ENCODE measurements around the gene DOK1.
A peak's percentile ranks its signal among the peaks of the same experiment; 100 is the strongest.

DOK1 gene

GRCh38 chr2:74567881-74568280 is 13.4 kb downstream of the DOK1 start:
- Histone ChIP-seq H3K4ac (ENCODE audit: low read depth, low read length) (no peak overlapping the region), H3K79me2 (ENCODE audit: control insufficient read depth, insufficient read depth, low read length, poor library complexity) (no peaks in the 10 kb centered on the region), H3K4me3 (ENCODE audit: low read depth, low read length) (no peak overlapping the region), H2BK12ac (ENCODE audit: low read length) (no peak overlapping the region), H3K23ac (ENCODE audit: low read length) (no peak overlapping the region), H3K18ac (ENCODE audit: low read length) (no peak overlapping the region), H3K27ac (ENCODE audit: low read depth, low read length) (no peak overlapping the region), H4K8ac (ENCODE audit: low read depth, low read length) (no peak overlapping the region), H2BK5ac (ENCODE audit: low read depth, low read length, poor library complexity) (no peak overlapping the region), H3K9ac (ENCODE audit: low read length) (no peak overlapping the region), H4K12ac (ENCODE audit: low read depth, low read length) (no peak overlapping the region), H3K36me3 (ENCODE audit: control insufficient read depth in 1 of 2, insufficient read depth in 2 of 2, low read length in 2 of 2) (no peaks in the 10 kb centered on the region), H3K14ac (ENCODE audit: low read length) (no peak overlapping the region), H2AFZ (ENCODE audit: insufficient read depth, low read length, poor library complexity) (no peak overlapping the region), H3K27me3 (ENCODE audit: insufficient read depth, low read length) (no peaks in the 10 kb centered on the region), H3K4me2 (ENCODE audit: low read length) (no peak overlapping the region), H2BK120ac (ENCODE audit: insufficient read depth, low read length, poor library complexity) (no peak overlapping the region), H2AK5ac (ENCODE audit: low read length) (no peak overlapping the region), H3K79me1 (ENCODE audit: low read length) (no peaks in the 10 kb centered on the region), H3K4me1 (ENCODE audit: control insufficient read depth in 1 of 2, insufficient read depth in 2 of 2, low read length in 2 of 2) (no peaks in the 10 kb centered on the region), H3K9me3 (ENCODE audit: insufficient read depth, low read depth, low read length) (no peaks in the 10 kb centered on the region), H4K91ac (ENCODE audit: low read depth, low read length) (no peak overlapping the region)
- DNase-seq, result peak in 1 of 2 donors; percentile 83
- WGBS (ENCODE audit: extremely low coverage, insufficient coverage, insufficient read length), result no CpG with 5 or more reads among the region's 5 CpGs

GRCh38 chr2:74569686-74570085 is 15.2 kb downstream of the DOK1 start:
- Histone ChIP-seq H3K79me2 (ENCODE audit: control insufficient read depth, insufficient read depth, low read length, poor library complexity) (no peaks in the 10 kb centered on the region), H4K8ac (ENCODE audit: low read depth, low read length) (no peak overlapping the region), H3K9me3 (ENCODE audit: insufficient read depth, low read depth, low read length) (no peaks in the 10 kb centered on the region), H3K4me3 (ENCODE audit: low read depth, low read length) (no peak overlapping the region), H3K23ac (ENCODE audit: low read length) (no peak overlapping the region), H3K79me1 (ENCODE audit: low read length) (no peaks in the 10 kb centered on the region), H2BK12ac (ENCODE audit: low read length) (no peak overlapping the region), H2AFZ (ENCODE audit: insufficient read depth, low read length, poor library complexity) (no peak overlapping the region), H2AK5ac (ENCODE audit: low read length) (no peak overlapping the region), H3K14ac (ENCODE audit: low read length) (no peak overlapping the region), H3K4me2 (ENCODE audit: low read length) (no peak overlapping the region), H3K27ac (ENCODE audit: low read depth, low read length) (no peak overlapping the region), H2BK5ac (ENCODE audit: low read depth, low read length, poor library complexity) (no peak overlapping the region), H3K4me1 (ENCODE audit: control insufficient read depth in 1 of 2, insufficient read depth in 2 of 2, low read length in 2 of 2) (no peaks in the 10 kb centered on the region), H4K91ac (ENCODE audit: low read depth, low read length) (no peak overlapping the region), H3K36me3 (ENCODE audit: control insufficient read depth in 1 of 2, insufficient read depth in 2 of 2, low read length in 2 of 2) (no peaks in the 10 kb centered on the region), H3K4ac (ENCODE audit: low read depth, low read length) (no peak overlapping the region), H3K27me3 (ENCODE audit: insufficient read depth, low read length) (no peaks in the 10 kb centered on the region), H4K12ac (ENCODE audit: low read depth, low read length) (no peak overlapping the region), H3K9ac (ENCODE audit: low read length) (no peak overlapping the region), H3K18ac (ENCODE audit: low read length) (no peak overlapping the region), H2BK120ac (ENCODE audit: insufficient read depth, low read length, poor library complexity) (no peak overlapping the region)
- no CpG with 5 or more reads among the region's 1 CpG for WGBS (ENCODE audit: extremely low coverage, insufficient coverage, insufficient read length)
- DNase-seq, result no peak

DNA sequence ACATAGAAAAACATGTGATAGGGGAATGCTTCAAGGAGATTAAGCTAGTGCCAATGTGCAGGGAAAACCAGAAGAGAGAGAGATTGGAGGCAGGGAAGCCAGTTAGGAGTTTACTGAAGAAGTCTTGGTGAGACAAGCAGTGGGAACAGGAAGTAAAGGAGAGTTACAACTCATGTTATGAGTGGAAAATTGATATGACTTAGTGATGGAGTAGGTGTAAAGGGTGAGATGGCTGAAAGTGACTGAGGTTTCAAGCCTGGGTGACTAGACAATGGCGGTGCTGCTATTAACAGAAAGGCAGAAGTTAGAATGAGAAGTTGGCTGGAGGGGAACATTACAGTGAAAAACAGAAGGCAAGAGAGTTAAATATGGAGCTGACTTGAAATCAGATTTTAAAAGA is 16.5 kb downstream of the DOK1 start:
- H4K12ac ChIP-seq (ENCODE audit: low read depth, low read length), result no peak overlapping the region
- H3K79me1 ChIP-seq (ENCODE audit: low read length), result no peaks in the 10 kb centered on the region
- no peak overlapping the region for H4K8ac ChIP-seq (ENCODE audit: low read depth, low read length)
- no peak overlapping the region for H2BK12ac ChIP-seq (ENCODE audit: low read length)
- H3K79me2 ChIP-seq (ENCODE audit: control insufficient read depth, insufficient read depth, low read length, poor library complexity), result no peaks in the 10 kb centered on the region
- H3K4me3 ChIP-seq (ENCODE audit: low read depth, low read length), result no peak overlapping the region
- no peaks in the 10 kb centered on the region for H3K9me3 ChIP-seq (ENCODE audit: insufficient read depth, low read depth, low read length)
- H3K36me3 ChIP-seq (ENCODE audit: control insufficient read depth in 1 of 2, insufficient read depth in 2 of 2, low read length in 2 of 2), result no peaks in the 10 kb centered on the region
- no peak overlapping the region for H4K91ac ChIP-seq (ENCODE audit: low read depth, low read length)
- no peak overlapping the region for H3K23ac ChIP-seq (ENCODE audit: low read length)
- peak overlapping the region; percentile 40 for H2BK5ac ChIP-seq (ENCODE audit: low read depth, low read length, poor library complexity)
- DNase-seq, result no peak
- no peak overlapping the region for H3K14ac ChIP-seq (ENCODE audit: low read length)
- H2AFZ ChIP-seq (ENCODE audit: insufficient read depth, low read length, poor library complexity), result no peak overlapping the region
- WGBS (ENCODE audit: extremely low coverage, insufficient coverage, insufficient read length), result no CpG with 5 or more reads among the region's 1 CpG
- no peaks in the 10 kb centered on the region for H3K27me3 ChIP-seq (ENCODE audit: insufficient read depth, low read length)
- H3K18ac ChIP-seq (ENCODE audit: low read length), result no peak overlapping the region
- H3K4me2 ChIP-seq (ENCODE audit: low read length), result no peak overlapping the region
- no peak overlapping the region for H3K4ac ChIP-seq (ENCODE audit: low read depth, low read length)
- H3K4me1 ChIP-seq (ENCODE audit: control insufficient read depth in 1 of 2, insufficient read depth in 2 of 2, low read length in 2 of 2), result no peaks in the 10 kb centered on the region
- H2AK5ac ChIP-seq (ENCODE audit: low read length), result no peak overlapping the region
- no peak overlapping the region for H2BK120ac ChIP-seq (ENCODE audit: insufficient read depth, low read length, poor library complexity)
- H3K9ac ChIP-seq (ENCODE audit: low read length), result no peak overlapping the region
- no peak overlapping the region for H3K27ac ChIP-seq (ENCODE audit: low read depth, low read length)

GRCh38 chr2:74572178-74572925 is 17.8 kb downstream of the DOK1 start:
- no peak overlapping the region for H3K9ac ChIP-seq (ENCODE audit: low read length)
- WGBS (ENCODE audit: extremely low coverage, insufficient coverage, insufficient read length), result no CpG with 5 or more reads among the region's 3 CpGs

More at GRCh38 chr2:74572178-74572925, 17.8 kb downstream of the DOK1 start:
- H3K4ac ChIP-seq (ENCODE audit: low read depth, low read length), result no peak overlapping the region
- no peak overlapping the region for H2BK120ac ChIP-seq (ENCODE audit: insufficient read depth, low read length, poor library complexity)
- H3K14ac ChIP-seq (ENCODE audit: low read length), result no peak overlapping the region
- no peaks in the 10 kb centered on the region for H3K79me2 ChIP-seq (ENCODE audit: control insufficient read depth, insufficient read depth, low read length, poor library complexity)
- H3K18ac ChIP-seq (ENCODE audit: low read length), result no peak overlapping the region
- H3K27me3 ChIP-seq (ENCODE audit: insufficient read depth, low read length), result no peaks in the 10 kb centered on the region
- no peaks in the 10 kb centered on the region for H3K9me3 ChIP-seq (ENCODE audit: insufficient read depth, low read depth, low read length)
- H4K12ac ChIP-seq (ENCODE audit: low read depth, low read length), result no peak overlapping the region
- H2BK5ac ChIP-seq (ENCODE audit: low read depth, low read length, poor library complexity), result no peak overlapping the region
- H2BK12ac ChIP-seq (ENCODE audit: low read length), result no peak overlapping the region
- DNase-seq, result peak; percentile 58 to 89
- no peaks in the 10 kb centered on the region for H3K36me3 ChIP-seq (ENCODE audit: control insufficient read depth in 1 of 2, insufficient read depth in 2 of 2, low read length in 2 of 2)
- no peak overlapping the region for H3K4me2 ChIP-seq (ENCODE audit: low read length)
- H3K23ac ChIP-seq (ENCODE audit: low read length), result no peak overlapping the region
- no peaks in the 10 kb centered on the region for H3K4me1 ChIP-seq (ENCODE audit: control insufficient read depth in 1 of 2, insufficient read depth in 2 of 2, low read length in 2 of 2)
- no peak overlapping the region for H4K8ac ChIP-seq (ENCODE audit: low read depth, low read length)
- H2AK5ac ChIP-seq (ENCODE audit: low read length), result no peak overlapping the region
- H2AFZ ChIP-seq (ENCODE audit: insufficient read depth, low read length, poor library complexity), result no peak overlapping the region
- H3K79me1 ChIP-seq (ENCODE audit: low read length), result no peaks in the 10 kb centered on the region
- no peak overlapping the region for H3K27ac ChIP-seq (ENCODE audit: low read depth, low read length)
- no peak overlapping the region for H3K4me3 ChIP-seq (ENCODE audit: low read depth, low read length)
- H4K91ac ChIP-seq (ENCODE audit: low read depth, low read length), result no peak overlapping the region
